HG03469 (cell line): ENCODE data around the gene GCC1.

Experiments used
- ATAC-seq: cut with Tn5 transposase; IDR thresholded peaks from one replicate; pipeline ENCODE4 v1.9.1; 2021; ENCODE audit warnings: mild to moderate bottlenecking, moderate library complexity, moderate number of reproducible peaks; ENCODE audit not compliant: unreplicated experiment

GCC1 gene

GRCh38 chr7:127539116-127539515 is 46.3 kb downstream of the GCC1 start:
- no peak for ATAC-seq

GRCh38 chr7:127536741-127537140 is 48.7 kb downstream of the GCC1 start:
- ATAC-seq = no peak

GRCh38 chr7:127536394-127536691 is 49.1 kb downstream of the GCC1 start:
- ATAC-seq = no peak

- ATAC-seq = no peak
These were observed 49.6 kb downstream of the GCC1 start for GRCh38 chr7:127535546-127536393.

- no peak for ATAC-seq
These were observed 50.8 kb downstream of the GCC1 start for GRCh38 chr7:127534636-127535035.

- no peak for ATAC-seq
These were observed 52.7 kb downstream of the GCC1 start for GRCh38 chr7:127532736-127533135.

GRCh38 chr7:127532151-127532550 is 53.2 kb downstream of the GCC1 start:
- ATAC-seq = no peak
